Stimulated activated CD4-positive, alpha-beta T cell treated with anti-CD3 and anti-CD28 coated beads, Interleukin-2, amount 100 ng/mL, for 4 hours (primary cell): ENCODE results near the gene DISC1.
"Not testable (repeated sequence)": the region's sequence is repeated elsewhere in the genome, so short reads cannot be mapped to it uniquely, and the experiment has no call there.

Experiments
- DNase-seq: peaks from one replicate; pipeline ENCODE4 v3.0.0-alpha.2; 2020; ENCODE audit warnings: low read depth

The DISC1 gene

DNA sequence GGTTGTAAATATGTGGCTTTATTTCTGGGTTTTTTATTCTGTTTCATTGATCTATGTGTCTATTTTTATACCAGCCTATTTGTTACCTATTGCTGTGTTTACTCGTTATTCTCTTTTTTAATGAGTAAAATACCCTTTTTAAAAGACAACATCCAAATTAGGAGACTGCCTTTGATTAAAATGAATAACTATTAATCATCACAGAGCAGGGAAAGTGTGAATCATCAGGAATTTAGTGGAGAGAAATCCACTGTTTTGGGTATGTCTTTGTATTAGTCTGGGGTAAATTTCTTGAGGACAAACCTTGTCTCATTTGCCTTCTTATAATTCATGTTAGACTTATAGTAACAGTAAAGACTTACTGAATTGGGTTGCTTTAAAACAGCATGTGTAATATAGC lies 12.1 kb downstream of the DISC1 start:
- DNase-seq: no peak

GRCh38 chr1:231639819-231640218 lies 13.2 kb downstream of the DISC1 start:
- DNase-seq: no peak

DNA sequence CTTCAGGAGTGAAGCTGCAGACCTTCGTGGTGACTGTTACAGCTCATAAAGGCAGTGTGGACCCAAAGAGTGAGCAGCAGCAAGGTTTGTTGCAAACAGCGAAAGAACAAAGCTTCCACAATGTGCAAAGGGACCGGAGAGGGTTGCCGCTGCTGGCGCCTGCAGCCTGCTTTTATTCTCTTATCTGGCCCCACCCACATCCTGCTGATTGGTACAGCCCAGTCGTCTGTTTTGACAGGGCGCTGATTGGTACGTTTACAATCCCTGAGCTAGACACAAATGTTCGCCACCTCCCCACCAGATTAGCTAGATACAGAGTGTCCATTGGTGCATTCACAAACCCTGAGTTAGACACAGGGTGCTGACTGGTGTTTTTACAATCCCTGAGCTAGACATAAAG lies 14.9 kb downstream of the DISC1 start:
- DNase-seq: not testable (repeated sequence)

GRCh38 chr1:231642061-231642460 lies 15.5 kb downstream of the DISC1 start:
- DNase-seq: not testable (repeated sequence)

DNA sequence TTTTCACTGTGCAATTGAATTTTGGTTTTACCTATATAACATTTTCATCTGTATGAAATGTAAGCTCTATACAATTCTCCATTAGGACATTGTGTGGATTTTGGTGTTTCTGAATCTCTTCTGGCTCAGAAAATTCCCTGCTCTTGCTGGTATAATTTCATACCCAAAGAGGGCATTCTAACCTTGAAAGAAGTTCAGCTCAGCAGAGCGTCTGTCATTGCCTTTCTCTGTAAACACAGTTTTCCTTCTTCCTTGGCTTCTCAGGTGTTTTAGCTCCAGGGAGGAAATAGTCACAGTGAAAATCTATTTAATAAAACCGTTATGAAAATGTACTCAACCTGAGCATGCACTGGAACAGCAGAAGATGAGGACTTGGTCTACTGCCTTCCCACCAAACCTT lies 16.0 kb downstream of the DISC1 start:
- no peak for DNase-seq

DNA sequence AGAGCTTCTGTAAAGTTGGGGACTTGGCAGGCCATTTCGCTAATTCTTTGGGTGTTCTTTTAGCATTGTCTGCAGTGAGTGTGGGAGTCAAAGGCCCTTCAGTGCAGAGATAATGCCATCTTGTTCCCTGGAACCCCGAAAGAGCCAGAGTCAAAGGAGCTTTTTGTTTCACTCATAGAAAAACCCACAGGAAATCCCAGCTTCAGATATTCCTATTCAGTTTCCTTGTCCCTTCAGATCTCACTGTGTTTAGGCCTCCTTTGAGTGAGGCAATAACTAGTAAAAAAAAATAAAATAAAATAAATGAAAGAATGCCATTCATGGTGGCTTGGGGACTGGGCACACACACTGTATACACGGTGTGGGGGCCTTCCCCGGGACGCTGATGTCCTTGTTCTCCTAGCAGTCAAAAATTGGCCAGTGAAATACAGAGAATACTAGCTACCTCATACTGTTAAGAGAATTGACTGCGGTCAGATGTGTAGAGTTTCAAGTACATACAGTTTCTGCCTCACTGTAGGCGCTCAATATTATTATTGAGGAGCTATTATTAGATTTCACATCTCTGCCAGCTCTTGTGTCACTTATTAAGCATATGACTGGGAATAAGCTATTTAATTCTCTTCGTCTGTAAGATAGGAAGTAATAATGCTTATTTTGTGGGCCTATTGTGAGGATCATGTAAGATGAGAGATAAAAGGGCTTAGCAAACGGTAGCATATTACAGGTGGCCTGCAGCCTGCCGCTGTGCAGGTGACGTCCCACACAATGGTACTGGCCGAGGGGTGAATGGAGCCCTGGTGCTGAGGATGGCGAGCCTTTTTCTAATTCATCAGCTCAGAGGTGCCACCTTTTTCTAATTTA lies 16.7 kb downstream of the DISC1 start:
- DNase-seq: no peak

GRCh38 chr1:231643935-231644237 lies 17.3 kb downstream of the DISC1 start:
- DNase-seq: no peak

DNA sequence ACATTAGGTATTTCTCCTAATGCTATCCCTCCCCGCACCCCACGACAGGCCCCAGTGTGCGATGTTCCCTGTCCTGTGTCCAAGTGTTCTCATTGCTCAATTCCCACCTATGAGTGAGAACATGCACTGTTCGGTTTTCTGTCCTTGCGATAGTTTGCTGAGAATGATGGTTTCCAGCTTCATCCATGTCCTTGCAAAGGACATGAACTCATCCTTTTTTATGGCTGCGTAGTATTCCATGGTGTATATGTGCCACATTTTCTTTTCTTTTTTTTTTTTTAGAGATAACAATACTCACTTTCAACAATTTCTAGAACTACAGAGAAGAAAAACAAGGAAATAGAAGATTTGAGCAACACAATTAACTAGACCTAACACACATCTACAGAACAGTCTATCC lies 19.0 kb downstream of the DISC1 start:
- DNase-seq: not testable (repeated sequence)

GRCh38 chr1:231646165-231646564 lies 19.6 kb downstream of the DISC1 start:
- DNase-seq: not testable (repeated sequence)

DNA sequence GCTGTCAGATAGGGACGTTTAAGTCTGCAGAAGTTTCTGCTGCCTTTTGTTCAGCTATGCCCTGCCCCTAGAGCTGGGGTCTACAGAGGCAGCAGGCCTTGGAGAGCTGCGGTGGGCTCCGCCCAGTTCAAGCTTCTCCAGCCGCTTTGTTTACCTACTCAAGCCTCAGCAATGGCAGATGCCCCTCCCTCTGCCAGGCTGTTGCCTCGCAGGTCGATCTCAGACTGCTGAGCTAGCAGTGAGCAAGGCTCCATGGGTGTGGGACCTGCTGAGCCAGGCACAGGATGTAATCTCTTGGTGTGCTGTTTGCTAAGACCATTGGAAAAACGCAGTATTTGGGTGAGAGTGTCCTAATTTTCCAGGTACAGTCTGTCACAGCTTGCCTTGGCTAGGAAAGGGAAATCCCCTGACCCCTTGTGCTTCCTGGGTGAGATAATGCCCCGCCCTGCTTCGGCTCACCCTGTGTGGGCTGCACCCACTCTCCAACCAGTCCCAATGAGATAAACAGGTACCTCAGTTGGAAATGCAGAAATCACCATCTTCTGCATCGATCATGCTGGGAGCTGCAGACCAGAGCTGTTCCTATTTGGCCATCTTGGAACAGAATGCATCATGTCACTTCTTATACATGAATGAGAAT lies 25.2 kb downstream of the DISC1 start:
- not testable (repeated sequence) for DNase-seq

DNA sequence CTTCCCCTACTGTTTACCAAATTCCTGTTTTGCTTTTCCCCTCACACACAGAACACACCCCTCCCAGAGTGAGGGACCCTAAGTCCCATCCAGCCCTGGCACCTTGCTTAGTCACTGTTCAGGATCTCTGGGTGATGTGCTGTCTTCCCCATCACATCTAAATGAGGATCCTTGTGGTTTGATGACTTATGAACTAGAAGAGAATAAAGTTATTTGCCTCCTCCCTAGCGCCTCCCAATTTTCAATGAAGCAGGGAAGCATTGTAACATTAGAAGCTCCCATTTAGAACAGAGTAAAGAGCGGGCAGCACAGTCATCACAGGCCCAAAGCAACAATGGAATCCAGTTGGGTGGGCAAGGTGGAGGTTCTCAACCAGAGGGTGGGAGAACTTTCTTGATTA lies 27.0 kb downstream of the DISC1 start:
- no peak for DNase-seq

DNA sequence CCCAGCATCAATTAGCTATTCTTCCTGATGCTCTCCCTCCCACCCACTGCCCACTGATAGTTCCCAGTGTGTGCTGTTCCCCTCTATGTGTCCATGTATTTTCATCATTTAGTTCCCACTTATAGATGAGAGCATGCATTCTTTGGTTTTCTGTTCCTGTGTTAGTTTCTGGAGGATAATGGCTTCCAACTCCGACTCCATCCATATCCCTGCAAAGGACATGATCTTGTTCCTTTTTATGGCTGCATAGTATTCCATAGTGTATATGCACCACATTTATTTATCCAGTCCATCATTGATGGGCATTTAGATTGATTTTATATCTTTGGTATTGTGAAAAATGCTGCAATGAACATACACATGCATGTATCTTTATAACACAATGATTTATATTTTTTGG lies 30.2 kb downstream of the DISC1 start:
- no peak for DNase-seq

DNA sequence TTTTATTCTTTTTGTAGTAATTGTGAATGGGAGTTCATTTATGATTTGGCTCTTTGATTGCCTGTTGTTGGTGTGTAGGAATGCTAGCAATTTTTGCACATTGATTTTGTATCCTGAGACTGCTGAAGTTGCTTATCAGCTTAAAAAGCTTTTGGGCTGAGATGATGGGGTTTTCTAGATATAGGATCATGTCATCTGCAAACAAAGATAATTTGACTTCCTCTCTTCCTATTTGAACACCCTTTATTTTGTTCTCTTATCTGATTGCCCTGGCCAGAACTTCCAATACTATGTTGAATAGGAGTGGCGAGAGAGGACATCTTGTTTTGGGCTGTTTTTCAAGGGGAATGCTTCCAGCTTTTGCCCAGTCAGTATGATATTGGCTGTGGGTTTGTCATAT lies 31.6 kb downstream of the DISC1 start:
- not testable (repeated sequence) for DNase-seq

GRCh38 chr1:231660198-231660597 lies 33.6 kb downstream of the DISC1 start:
- no peak for DNase-seq

DNA sequence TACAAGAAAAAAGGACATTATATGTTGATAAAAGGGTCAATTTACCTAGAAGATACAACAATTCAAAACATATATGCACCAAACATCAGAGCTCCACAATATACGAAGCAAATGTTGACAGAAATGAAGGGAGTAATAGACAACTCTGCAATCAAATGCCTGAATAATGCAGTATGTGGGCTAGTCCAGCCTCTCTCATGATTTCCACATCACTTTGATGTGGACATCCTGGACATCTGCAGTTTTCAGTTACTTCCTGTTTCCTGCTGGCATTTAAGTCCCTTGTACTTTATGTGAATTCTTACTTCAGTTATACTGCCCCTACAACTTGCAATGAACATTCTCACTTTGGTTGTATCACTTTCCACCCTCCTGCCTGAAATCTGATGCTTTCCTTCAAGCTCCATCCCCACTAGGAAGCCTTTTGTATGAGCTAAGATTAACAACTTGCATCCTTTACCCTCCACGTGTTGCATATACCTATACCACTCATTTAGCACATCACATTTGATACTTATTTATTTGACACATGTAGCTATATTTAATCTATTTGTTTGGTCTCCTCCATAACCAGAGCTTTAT lies 36.7 kb downstream of the DISC1 start:
- no peak for DNase-seq

GRCh38 chr1:231665101-231665500 lies 38.5 kb downstream of the DISC1 start:
- no peak for DNase-seq

DNA sequence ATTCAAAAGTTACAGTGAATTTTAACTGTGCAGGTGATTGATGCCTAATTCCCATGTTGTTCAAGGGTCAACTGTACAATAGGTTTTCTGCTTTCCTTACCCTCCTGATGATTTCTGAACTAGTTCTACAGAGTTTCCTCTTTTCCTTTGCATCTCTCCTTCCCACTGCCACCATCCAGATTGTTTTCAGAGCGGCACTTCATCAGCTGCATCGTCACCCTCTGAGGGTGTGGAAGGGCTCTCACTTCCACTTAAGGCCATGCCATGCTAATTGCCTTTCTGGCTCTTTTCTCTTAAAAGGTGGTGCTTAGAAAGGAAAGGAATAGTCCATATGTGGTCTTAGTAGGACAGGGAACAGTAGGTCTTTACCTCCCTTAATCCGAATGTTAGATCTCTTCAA lies 39.1 kb downstream of the DISC1 start:
- DNase-seq: no peak

- DNase-seq: no peak
Observed at GRCh38 chr1:231666220-231666936, 39.8 kb downstream of the DISC1 start.

DNA sequence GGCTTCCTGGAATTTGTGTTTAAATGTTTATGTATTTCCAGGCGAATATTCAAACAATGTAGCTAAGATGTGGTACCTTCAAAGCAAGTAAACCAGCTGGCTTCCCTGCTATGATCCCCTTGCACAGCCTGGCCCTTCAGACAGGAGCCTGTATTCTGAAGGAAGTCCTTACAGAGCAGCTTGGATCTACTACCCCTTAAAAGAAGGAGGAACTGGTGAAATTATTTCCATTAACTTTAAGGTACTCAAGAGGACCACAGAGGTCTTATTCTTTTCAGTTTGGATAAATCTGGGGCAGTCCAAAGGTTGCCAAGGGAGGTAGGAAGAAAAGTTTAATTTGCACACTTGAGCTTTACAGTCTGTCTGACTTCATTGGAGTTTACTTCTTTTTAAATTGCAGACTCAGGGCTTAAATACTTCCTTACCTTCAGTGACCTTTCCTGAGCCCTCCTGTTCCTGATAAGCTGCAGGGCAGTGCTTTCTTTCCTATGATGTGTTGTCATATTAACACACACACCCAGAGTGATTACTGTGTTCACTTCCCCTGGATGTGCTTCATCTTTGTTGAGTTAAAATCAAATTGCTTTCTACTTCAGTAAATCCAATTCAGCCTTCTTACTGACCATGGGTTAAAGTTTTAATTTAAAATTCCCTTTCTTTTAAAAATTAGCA lies 40.5 kb downstream of the DISC1 start:
- no peak for DNase-seq

DNA sequence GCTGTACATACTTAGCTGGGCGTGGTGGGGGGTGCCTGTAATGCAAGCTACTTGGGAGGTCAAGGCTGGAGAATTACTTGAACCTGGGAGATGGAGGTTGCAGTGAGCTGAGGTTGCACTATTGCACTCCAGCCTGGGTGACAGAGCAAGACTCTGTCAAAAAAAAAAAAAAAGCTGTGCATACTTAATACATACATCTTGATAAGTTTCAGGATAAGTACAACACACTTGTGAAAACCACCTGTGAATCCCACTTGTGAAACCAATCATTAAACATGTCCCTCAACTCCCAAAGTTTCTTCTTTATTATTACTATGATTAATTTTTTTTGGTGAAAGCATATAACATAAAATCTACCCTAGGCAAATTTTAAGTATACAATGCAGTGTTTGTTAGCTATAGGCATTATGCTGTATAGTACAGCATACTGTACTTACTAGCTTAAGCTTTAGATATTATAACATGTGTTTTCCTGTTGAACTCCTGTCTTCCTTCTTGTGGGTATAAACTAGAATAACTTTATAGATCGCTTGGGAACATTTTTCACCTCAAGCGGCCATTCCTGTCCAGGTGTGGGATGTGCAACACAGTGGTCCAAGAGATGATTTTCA lies 41.4 kb downstream of the DISC1 start:
- no peak for DNase-seq

DNA sequence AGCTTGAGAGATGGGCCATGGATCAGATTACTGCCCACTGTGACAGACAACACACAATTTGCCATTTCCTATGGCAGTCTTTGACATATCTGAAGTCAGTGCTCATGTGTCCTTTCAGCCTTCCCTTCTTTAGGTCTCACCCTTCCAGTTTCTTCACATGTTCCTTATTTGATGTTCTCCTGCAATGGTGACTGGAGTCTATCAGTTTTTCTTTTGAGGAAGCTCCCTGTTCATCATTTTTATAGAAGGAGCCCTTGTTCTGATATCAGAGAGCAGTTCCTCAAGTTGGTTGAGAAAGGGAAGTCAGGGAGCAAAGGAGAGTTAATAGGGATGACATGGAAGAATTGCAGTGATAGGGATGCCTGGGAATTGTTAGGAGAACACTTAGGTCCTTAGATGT lies 42.2 kb downstream of the DISC1 start:
- no peak for DNase-seq
